ENCODE data around the gene VGF.

GRCh38 chr7:101165075-101165957 lies at the start of gene VGF:
- TF ChIP-seq POLR2A (IDR thresholded peaks at IDR 0.05; ENCODE audit: low read length) (no peak), GATA1 (IDR thresholded peaks at IDR 0.05; ENCODE audit: low read depth, low read length) (no peak)
